OCI-LY1 (cell line): Measurements from ENCODE around the gene CDC42BPB.

ENCODE experiments used
- H2AFZ ChIP-seq: fragments of 200-600 bp; sonication (generic), shearing (Covaris generic); 2 replicates; pipeline ENCODE4 v1.6.0; 2014; ENCODE audit warnings: antibody characterized with exemption, mild to moderate bottlenecking, low read length
- H3F3A ChIP-seq: fragments of 200-600 bp; sonication (generic), shearing (Covaris generic); 2 replicates; pipeline ENCODE4 v1.6.0; 2014; ENCODE audit warnings: mild to moderate bottlenecking, antibody characterized with exemption, low read length, moderate library complexity; ENCODE audit not compliant: insufficient read depth
- H3K27ac ChIP-seq: fragments of 200-600 bp; sonication (generic); 2 replicates; pipeline ENCODE4 v1.5.1; 2014; ENCODE audit warnings: low read length, mixed run types, mild to moderate bottlenecking, low read depth; ENCODE audit not compliant: poor library complexity, severe bottlenecking
- H3K27me3 ChIP-seq: fragments of 200-600 bp; sonication (generic); 2 replicates; pipeline ENCODE4 v1.6.0; 2014; ENCODE audit warnings: antibody characterized with exemption, mild to moderate bottlenecking, low read length, moderate library complexity; ENCODE audit not compliant: insufficient read depth
- H3K36me3 ChIP-seq: fragments of 200-600 bp; sonication (generic); 2 replicates; pipeline ENCODE4 v1.6.1; 2014; ENCODE audit warnings: mild to moderate bottlenecking, antibody characterized with exemption, low read length, moderate library complexity, mixed read lengths; ENCODE audit not compliant: insufficient read depth
- H3K4me1 ChIP-seq: fragments of 200-600 bp; sonication (generic); 2 replicates; pipeline ENCODE4 v1.5.1; 2014; ENCODE audit warnings: mild to moderate bottlenecking, low read length, moderate library complexity; ENCODE audit not compliant: insufficient read depth, severe bottlenecking
- H3K4me2 ChIP-seq: fragments of 200-600 bp; sonication (generic), shearing (Covaris generic); 2 replicates; pipeline ENCODE4 v1.6.1; 2014; ENCODE audit warnings: low read length
- H3K4me3 ChIP-seq: fragments of 200-600 bp; sonication (generic); 2 replicates; pipeline ENCODE4 v1.5.1; 2014; ENCODE audit warnings: low read length, low read depth, mild to moderate bottlenecking, mixed read lengths; ENCODE audit not compliant: poor library complexity, severe bottlenecking
- H3K79me2 ChIP-seq: fragments of 200-600 bp; shearing (Covaris generic); 2 replicates; pipeline ENCODE4 v1.6.1; 2016; ENCODE audit warnings: mixed run types, low read length, mixed read lengths; ENCODE audit not compliant: insufficient read depth
- H3K9ac ChIP-seq: fragments of 200-600 bp; sonication (generic), shearing (Covaris generic); 2 replicates; pipeline ENCODE4 v1.6.1; 2014; ENCODE audit warnings: mild to moderate bottlenecking, low read length, mixed read lengths
- H3K9me2 ChIP-seq: fragments of 200-600 bp; sonication (generic), shearing (Covaris generic); 2 replicates; pipeline ENCODE4 v1.6.1; 2014; ENCODE audit warnings: low read depth, mild to moderate bottlenecking, low read length, mixed read lengths
- H3K9me3 ChIP-seq: fragments of 200-600 bp; shearing (Covaris generic); 2 replicates; pipeline ENCODE4 v1.6.1; 2014; ENCODE audit warnings: low read length, mixed read lengths
- H4K20me1 ChIP-seq: fragments of 200-600 bp; sonication (generic), shearing (Covaris generic); 2 replicates; pipeline ENCODE4 v1.6.0; 2016; ENCODE audit warnings: mild to moderate bottlenecking, low read length; ENCODE audit not compliant: insufficient read depth
- EZH2 ChIP-seq: fragments of 200-600 bp; sonication (generic), shearing (Covaris generic); IDR thresholded peaks from 2 replicates; pipeline ENCODE4 v1.8.0; 2017; ENCODE audit warnings: borderline replicate concordance, mixed run types, mild to moderate bottlenecking, antibody characterized with exemption, low read length, moderate library complexity, mixed read lengths
- TF ChIP-seq, protein P1 (sequence below): fragments of 200-600 bp; sonication (generic), shearing (Covaris generic); IDR thresholded peaks from 2 replicates; pipeline ENCODE4 v1.5.1; 2017; ENCODE audit warnings: mild to moderate bottlenecking, antibody characterized with exemption, low read length, moderate library complexity, mixed read lengths

The CDC42BPB gene

DNA sequence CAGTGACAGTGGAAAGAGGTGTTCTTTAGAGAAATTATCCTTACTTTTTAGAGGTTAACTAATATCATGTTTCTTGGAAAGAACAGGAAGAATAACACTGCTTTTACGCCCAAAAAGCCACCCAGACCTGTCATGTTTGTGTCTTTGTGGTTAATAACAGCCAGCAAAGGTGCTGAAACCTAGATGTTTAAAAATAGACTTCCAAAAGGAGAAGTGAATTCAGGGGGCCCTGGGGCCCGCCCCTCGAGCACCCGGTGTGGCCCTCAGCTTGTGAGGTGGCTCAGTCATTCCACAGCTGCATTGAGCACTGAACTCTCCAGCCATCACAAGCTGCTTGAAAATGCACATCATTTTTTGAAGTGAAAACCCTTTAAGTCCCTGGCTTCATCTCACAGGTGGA lies 155.7 kb downstream of the CDC42BPB start:
- H3K9me3 ChIP-seq: no peaks in the 10 kb centered on the region
- H2AFZ ChIP-seq: no peak overlapping the region
- H3K36me3 ChIP-seq: peaks cover 24% of the 10 kb centered on the region
- no peaks in the 10 kb centered on the region for H3F3A ChIP-seq
- no peak for TF ChIP-seq EZH2
- TF ChIP-seq, protein P1, sequence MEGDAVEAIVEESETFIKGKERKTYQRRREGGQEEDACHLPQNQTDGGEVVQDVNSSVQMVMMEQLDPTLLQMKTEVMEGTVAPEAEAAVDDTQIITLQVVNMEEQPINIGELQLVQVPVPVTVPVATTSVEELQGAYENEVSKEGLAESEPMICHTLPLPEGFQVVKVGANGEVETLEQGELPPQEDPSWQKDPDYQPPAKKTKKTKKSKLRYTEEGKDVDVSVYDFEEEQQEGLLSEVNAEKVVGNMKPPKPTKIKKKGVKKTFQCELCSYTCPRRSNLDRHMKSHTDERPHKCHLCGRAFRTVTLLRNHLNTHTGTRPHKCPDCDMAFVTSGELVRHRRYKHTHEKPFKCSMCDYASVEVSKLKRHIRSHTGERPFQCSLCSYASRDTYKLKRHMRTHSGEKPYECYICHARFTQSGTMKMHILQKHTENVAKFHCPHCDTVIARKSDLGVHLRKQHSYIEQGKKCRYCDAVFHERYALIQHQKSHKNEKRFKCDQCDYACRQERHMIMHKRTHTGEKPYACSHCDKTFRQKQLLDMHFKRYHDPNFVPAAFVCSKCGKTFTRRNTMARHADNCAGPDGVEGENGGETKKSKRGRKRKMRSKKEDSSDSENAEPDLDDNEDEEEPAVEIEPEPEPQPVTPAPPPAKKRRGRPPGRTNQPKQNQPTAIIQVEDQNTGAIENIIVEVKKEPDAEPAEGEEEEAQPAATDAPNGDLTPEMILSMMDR: no peak
- peak overlapping the region; percentile 55 for H3K4me2 ChIP-seq
- no peaks in the 10 kb centered on the region for H3K9me2 ChIP-seq
- H3K9ac ChIP-seq: no peak overlapping the region
- H3K27me3 ChIP-seq: no peaks in the 10 kb centered on the region
- H3K27ac ChIP-seq: peak overlapping the region; percentile 67
- no peaks in the 10 kb centered on the region for H4K20me1 ChIP-seq
- H3K4me1 ChIP-seq: peaks cover 21% of the 10 kb centered on the region
- no peaks in the 10 kb centered on the region for H3K79me2 ChIP-seq
- no peak overlapping the region for H3K4me3 ChIP-seq

DNA sequence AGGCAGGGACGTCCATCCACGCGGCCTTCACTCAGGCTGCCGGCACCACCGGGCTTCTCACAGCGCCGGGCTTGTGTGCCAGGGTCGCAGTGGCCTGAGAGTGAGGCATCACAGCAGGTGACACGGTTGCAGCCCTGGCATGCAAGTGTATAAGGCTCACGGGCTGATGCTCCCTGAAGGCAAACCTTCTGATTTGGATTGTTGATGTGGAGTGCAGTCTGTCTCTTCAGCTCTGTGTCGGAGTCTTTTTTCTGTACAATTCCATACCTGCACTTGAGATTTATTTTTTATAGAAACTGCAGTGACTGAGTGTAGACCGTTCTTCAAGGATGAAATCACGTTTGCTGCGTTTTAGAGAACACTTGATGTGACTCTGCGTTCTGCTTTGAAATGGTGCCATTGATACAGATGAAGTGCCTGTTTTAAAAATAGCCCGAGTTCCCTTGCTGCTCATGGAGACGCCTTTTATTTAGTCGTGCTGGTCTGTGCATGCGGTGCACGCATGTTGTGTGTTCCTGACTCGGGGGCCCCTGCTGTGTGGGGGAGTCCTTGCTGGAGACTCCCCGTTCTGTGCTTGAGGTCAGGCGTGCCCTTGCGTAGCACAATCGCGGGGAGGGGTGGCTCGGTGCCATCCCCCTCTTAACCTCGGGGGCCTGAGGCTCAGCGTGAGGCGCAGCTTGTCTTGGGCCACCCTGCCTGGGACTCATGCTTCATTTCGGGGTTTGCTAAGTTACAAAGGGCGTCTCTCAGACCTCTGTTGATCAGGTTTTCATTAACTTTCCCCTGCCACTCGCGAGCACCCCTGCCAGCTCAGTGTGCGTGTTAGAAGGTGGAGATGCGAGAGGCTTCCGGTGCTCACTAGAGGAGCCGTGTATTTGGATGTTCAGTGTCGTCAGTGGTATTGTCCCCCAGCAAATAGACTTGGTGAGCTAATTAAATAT lies 156.4 kb downstream of the CDC42BPB start:
- H3K9ac ChIP-seq: peak overlapping the region; percentile 27; the same call in 1 of the 2 replicates
- peak overlapping the region; percentile 55 for H3K4me2 ChIP-seq
- H3K4me1 ChIP-seq: peaks cover 21% of the 10 kb centered on the region
- H3F3A ChIP-seq: no peaks in the 10 kb centered on the region
- H3K27ac ChIP-seq: peak overlapping the region; percentile 67
- H3K4me3 ChIP-seq: no peak overlapping the region
- H2AFZ ChIP-seq: no peak overlapping the region
- H3K27me3 ChIP-seq: no peaks in the 10 kb centered on the region
- no peaks in the 10 kb centered on the region for H3K79me2 ChIP-seq
- no peaks in the 10 kb centered on the region for H4K20me1 ChIP-seq
- H3K9me2 ChIP-seq: no peaks in the 10 kb centered on the region
- TF ChIP-seq, protein P1: no peak
- no peak for TF ChIP-seq EZH2
- no peaks in the 10 kb centered on the region for H3K9me3 ChIP-seq
- peaks cover 17% of the 10 kb centered on the region for H3K36me3 ChIP-seq

GRCh38 chr14:102899516-102899900 lies 157.8 kb downstream of the CDC42BPB start:
- H3F3A ChIP-seq: no peaks in the 10 kb centered on the region
- no peak overlapping the region for H2AFZ ChIP-seq
- no peaks in the 10 kb centered on the region for H3K79me2 ChIP-seq
- no peaks in the 10 kb centered on the region for H3K9me3 ChIP-seq
- H4K20me1 ChIP-seq: no peaks in the 10 kb centered on the region
- peaks cover 12% of the 10 kb centered on the region for H3K36me3 ChIP-seq
- TF ChIP-seq, protein P1: no peak
- TF ChIP-seq EZH2: no peak
- H3K4me1 ChIP-seq: peaks cover 21% of the 10 kb centered on the region
- H3K4me3 ChIP-seq: no peak overlapping the region
- no peak overlapping the region for H3K4me2 ChIP-seq
- H3K9me2 ChIP-seq: no peaks in the 10 kb centered on the region
- no peak overlapping the region for H3K27ac ChIP-seq
- H3K9ac ChIP-seq: no peak overlapping the region
- no peaks in the 10 kb centered on the region for H3K27me3 ChIP-seq
